Tibial artery (tissue), 4 donors: ENCODE data around the gene CAMTA1.
A peak's percentile ranks its signal among the peaks of the same experiment; 100 is the strongest.

Source experiments
- DNase-seq, 2 donors: peaks; one replicate each; pipeline ENCODE4 v3.0.0-alpha.2; 2019
- H3K27ac ChIP-seq, 2 donors: fragments of 200-600 bp; sonication (generic) in 1 of 2; 1 replicate in 1 of 2; 2 replicates in 1 of 2; pipeline ENCODE4 v1.5.1; 2018 to 2019; ENCODE audit warnings: mild to moderate bottlenecking in 1 of 2
- H3K27me3 ChIP-seq, 2 donors: fragments of 200-600 bp; sonication (generic) in 1 of 2; one replicate each; pipeline versions ENCODE4 v1.5.1 to v1.6.0; 2016 to 2019
- H3K36me3 ChIP-seq, 3 donors: fragments of 200-600 bp; sonication (generic) in 2 of 3; one replicate each; pipeline ENCODE4 v1.5.1; 2016 to 2019; ENCODE audit warnings: mild to moderate bottlenecking in 2 of 3
- H3K4me1 ChIP-seq, 4 donors: fragments of 200-600 bp; sonication (generic) in 2 of 4; 1 replicate in 3 of 4; 2 replicates in 1 of 4; pipeline ENCODE4 v1.5.1; 2016 to 2019
- H3K4me3 ChIP-seq, 2 donors: fragments of 200-600 bp; sonication (generic) in 1 of 2; 1 replicate in 1 of 2; 2 replicates in 1 of 2; pipeline ENCODE4 v1.5.1; 2018 to 2019; ENCODE audit warnings: mild to moderate bottlenecking in 2 of 2
- H3K9me3 ChIP-seq, 3 donors: fragments of 200-600 bp; sonication (generic) in 1 of 3; one replicate each; pipeline ENCODE4 v1.5.1; 2016 to 2019
- CTCF ChIP-seq, 2 experiments: fragments of 200-600 bp in 1 of 2; fragments of 450-650 bp in 1 of 2; IDR thresholded peaks; one replicate each; pipeline ENCODE4 v1.5.1; 2017 to 2019; ENCODE audit warnings: antibody characterized with exemption in 2 of 2, mild to moderate bottlenecking in 1 of 2, moderate library complexity in 1 of 2
- intact Hi-C: fragments of 100-400 bp; cut with DNase I; formaldehyde crosslinking; loops from one replicate; pipeline ENCODE4 v1.15.0; 2023; ENCODE audit warnings: low total_unique reads

The CAMTA1 gene

DNA sequence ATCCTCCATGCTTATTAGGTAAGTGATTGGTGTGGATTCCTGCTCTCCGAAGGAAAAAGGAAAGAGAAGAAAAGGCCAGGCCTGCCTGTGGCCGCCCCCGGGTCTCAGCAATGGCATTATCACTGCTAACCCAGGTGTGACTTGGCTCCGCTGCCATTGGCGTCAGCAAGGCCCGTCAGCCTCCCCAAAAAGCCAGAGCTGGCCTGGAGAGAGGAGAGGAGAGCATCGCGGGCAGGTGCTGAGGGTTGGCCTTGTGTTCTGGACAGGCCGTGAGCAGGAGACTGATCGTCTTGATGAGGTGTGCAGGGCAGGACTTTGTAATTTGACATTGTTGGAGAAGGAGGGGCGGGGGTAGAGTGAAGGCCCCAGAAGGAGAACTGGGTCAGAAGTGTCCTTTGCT, 186.4 kb downstream of the CAMTA1 start:
- intact Hi-C loops, result no loop called here
- TF ChIP-seq CTCF (IDR thresholded peaks at IDR 0.05), result no peak
- no peaks in the 10 kb centered on the region for H3K4me1 ChIP-seq
- H3K9me3 ChIP-seq, result no peaks in the 10 kb centered on the region
- DNase-seq, result no peak
- H3K36me3 ChIP-seq, result no peaks in the 10 kb centered on the region
- peaks cover 0 to 22% of the 10 kb centered on the region in 2 donors for H3K27me3 ChIP-seq
- H3K4me3 ChIP-seq, result no peak overlapping the region
- H3K27ac ChIP-seq, result no peak overlapping the region

- Histone ChIP-seq H3K27me3 (peaks cover 0 to 15% of the 10 kb centered on the region in 2 donors), H3K9me3 (no peaks in the 10 kb centered on the region), H3K27ac (no peak overlapping the region), H3K4me1 (no peaks in the 10 kb centered on the region), H3K4me3 (no peak overlapping the region), H3K36me3 (no peaks in the 10 kb centered on the region)
- no peak for TF ChIP-seq CTCF (IDR thresholded peaks at IDR 0.05)
- DNase-seq, result no peak
- intact Hi-C loops, result no loop called here
Measured at GRCh38 chr1:6972399-6972798, 187.1 kb downstream of the CAMTA1 start.

DNA sequence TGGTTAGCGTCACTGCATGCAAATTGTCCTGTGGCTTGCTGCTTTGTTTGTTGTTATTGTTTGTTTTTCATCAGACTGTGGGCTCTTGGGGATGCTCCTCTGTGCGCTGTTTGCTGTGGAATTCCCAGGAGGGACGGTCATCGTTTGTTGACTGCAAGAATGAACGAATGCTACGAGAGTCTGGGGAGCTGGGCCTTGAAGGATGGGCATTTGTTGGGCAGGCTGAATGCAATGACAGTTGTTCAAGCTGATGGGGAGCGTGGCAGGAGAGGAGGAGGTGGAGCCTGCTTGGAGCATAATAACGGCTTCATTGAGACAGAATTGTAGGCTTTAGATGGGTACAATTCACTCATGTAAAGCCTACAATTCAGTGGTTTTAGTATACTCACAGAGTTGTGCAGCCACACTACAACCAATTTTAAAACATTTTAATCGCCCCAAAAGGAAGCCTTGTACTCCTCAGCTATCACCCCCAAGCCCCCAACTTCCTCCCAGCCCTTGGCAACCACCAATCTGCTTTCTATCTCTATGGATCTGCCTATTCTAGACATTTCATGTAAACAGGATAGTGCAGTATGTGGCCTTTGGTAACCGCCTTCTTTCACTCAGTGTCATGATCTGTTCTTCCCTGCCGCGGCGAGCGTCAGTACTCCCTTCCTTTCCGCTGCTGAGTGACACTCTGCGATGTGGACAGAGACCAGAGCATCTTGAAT, 190.2 kb downstream of the CAMTA1 start:
- Histone ChIP-seq H3K36me3 (no peaks in the 10 kb centered on the region), H3K27ac (no peak overlapping the region), H3K4me1 (no peaks in the 10 kb centered on the region), H3K4me3 (no peak overlapping the region), H3K27me3 (peaks cover 0 to 10% of the 10 kb centered on the region in 2 donors), H3K9me3 (no peaks in the 10 kb centered on the region)
- intact Hi-C loops, result no loop called here
- peak in 1 of 2 donors; percentile 7 for DNase-seq
- no peak for TF ChIP-seq CTCF (IDR thresholded peaks at IDR 0.05)

DNA sequence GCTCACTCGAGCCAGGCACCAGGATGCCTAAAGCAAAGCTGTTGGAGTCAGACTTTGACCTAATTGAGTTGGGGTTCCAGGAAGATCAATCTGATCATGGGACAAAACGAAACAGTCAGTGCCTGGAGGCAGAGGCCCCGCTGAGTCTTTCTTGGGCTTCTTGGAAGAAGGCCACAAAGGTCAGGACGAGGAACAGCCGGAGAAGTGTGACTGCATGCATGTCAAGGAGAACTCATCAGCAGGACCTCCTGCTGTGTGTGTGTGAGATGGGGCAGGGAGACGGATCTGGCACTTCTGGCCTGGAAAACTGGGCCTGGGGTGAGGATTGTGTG, 190.8 kb downstream of the CAMTA1 start:
- TF ChIP-seq CTCF (IDR thresholded peaks at IDR 0.05), result no peak
- intact Hi-C loops, result no loop called here
- no peak for DNase-seq
- Histone ChIP-seq H3K27ac (no peak overlapping the region), H3K4me1 (no peaks in the 10 kb centered on the region), H3K4me3 (no peak overlapping the region), H3K36me3 (no peaks in the 10 kb centered on the region), H3K9me3 (no peaks in the 10 kb centered on the region), H3K27me3 (peaks cover 0 to 10% of the 10 kb centered on the region in 2 donors)

DNA sequence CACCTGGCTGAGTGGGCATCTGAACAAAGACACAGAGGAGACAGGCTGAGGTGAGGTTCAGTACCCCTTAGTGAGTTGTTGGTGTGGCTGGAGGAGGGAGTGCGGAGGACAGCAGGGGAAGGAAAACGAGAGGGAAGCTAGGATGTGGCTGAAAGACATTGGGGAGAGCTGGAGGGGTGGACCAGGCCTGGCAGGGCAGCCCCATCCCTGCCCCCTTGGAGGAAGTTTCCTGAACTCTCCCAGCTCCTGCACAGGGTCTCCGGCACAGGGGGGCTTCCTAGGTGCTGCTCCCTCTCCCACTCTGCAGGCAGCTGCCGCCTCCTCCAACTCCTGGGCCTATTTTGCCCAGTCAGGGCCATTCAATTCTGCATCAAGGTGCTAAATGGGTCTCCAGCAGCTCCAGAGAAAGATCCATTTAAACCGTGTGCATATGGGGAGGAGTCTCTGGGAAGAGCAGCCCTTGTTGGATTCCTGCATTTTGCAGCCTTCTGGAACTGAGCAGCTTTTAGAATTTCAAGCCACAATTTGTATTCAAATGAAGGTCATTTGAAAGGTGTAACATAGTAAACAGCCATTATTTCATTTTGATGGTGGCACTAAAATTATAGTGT, 193.9 kb downstream of the CAMTA1 start:
- Histone ChIP-seq H3K36me3 (no peaks in the 10 kb centered on the region), H3K4me1 (no peaks in the 10 kb centered on the region), H3K4me3 (no peak overlapping the region), H3K9me3 (no peaks in the 10 kb centered on the region), H3K27me3 (peaks cover 0 to 8% of the 10 kb centered on the region in 2 donors), H3K27ac (no peak overlapping the region)
- intact Hi-C loops, result no loop called here
- TF ChIP-seq CTCF (IDR thresholded peaks at IDR 0.05), result no peak
- no peak for DNase-seq
